SK-N-SH (cell line): Measurements from ENCODE around the gene TIAL1. TPM values are rescaled to one million over a fixed set of nuclear protein-coding genes. Genes with fewer than 3 reads are reported as not detected.
A peak's percentile ranks its signal among the peaks of the same experiment; 100 is the strongest.

Experiments used
- CTCF ChIA-PET: fragments of 300-600, 350-600 bp; formaldehyde crosslinking; extraction: SDS; loops from one replicate; lab custom pipeline; 2021; lab: Yijun Ruan, JAX
- POLR2A ChIA-PET: fragments of 350-600 bp; sonication (Branson Sonifier 250); formaldehyde crosslinking; extraction: SDS; loops from one replicate; lab custom pipeline; 2020; ENCODE audit warnings: antibody characterized with exemption, inconsistent platforms; lab: Yijun Ruan, JAX
- DNase-seq: peaks from one replicate; pipeline ENCODE4 v3.0.0; 2012
- H2AFZ ChIP-seq: fragments of 200-600 bp; sonication (generic); 2 replicates; pipeline ENCODE4 v1.8.1; 2016; ENCODE audit warnings: antibody characterized with exemption, mild to moderate bottlenecking, low read depth
- H3F3A ChIP-seq: fragments of 200-600 bp; sonication (generic); replicated peaks from 2 replicates; pipeline ENCODE3; 2016; ENCODE audit warnings: antibody characterized with exemption, mild to moderate bottlenecking; ENCODE audit not compliant: insufficient read depth
- H3K27ac ChIP-seq, 2 experiments: fragments of 200-500 bp in 1 of 2; fragments of 200-600 bp in 1 of 2; sonication (Bioruptor generic) in 1 of 2; sonication (generic), shearing (Covaris generic) in 1 of 2; 2 replicates each; pipeline versions ENCODE4 v1.5.1 to v1.6.1; 2014 to 2016; ENCODE audit warnings: low read depth in 2 of 2, inconsistent platforms in 1 of 2, low read length in 1 of 2, mild to moderate bottlenecking in 1 of 2, mixed read lengths in 1 of 2
- H3K27me3 ChIP-seq: fragments of 200-600 bp; sonication (generic), shearing (Covaris generic); 2 replicates; pipeline ENCODE4 v1.6.1; 2016; ENCODE audit warnings: mixed run types; ENCODE audit not compliant: insufficient read depth
- H3K36me3 ChIP-seq, 2 experiments: fragments of 200-500 bp in 1 of 2; fragments of 200-600 bp in 1 of 2; sonication (Bioruptor generic) in 1 of 2; sonication (generic) in 1 of 2; replicated peaks in 1 of 2; 2 replicates each; pipeline versions ENCODE3 to v1.5.1; 2014 to 2016; ENCODE audit warnings: low read length in 1 of 2, mild to moderate bottlenecking in 1 of 2; ENCODE audit not compliant: insufficient read depth in 2 of 2, control insufficient read depth in 1 of 2
- H3K4me1 ChIP-seq, 2 experiments: fragments of 200-500 bp in 1 of 2; fragments of 200-600 bp in 1 of 2; sonication (Bioruptor generic) in 1 of 2; sonication (generic), shearing (Covaris generic) in 1 of 2; 2 replicates each; pipeline versions ENCODE4 v1.5.1 to v1.6.1; 2014 to 2016; ENCODE audit warnings: low read depth in 1 of 2, low read length in 1 of 2, mixed run types in 1 of 2; ENCODE audit not compliant: insufficient read depth in 2 of 2, control insufficient read depth in 1 of 2
- H3K4me2 ChIP-seq: fragments of 200-600 bp; sonication (generic), shearing (Covaris generic); 2 replicates; pipeline ENCODE4 v1.6.1; 2017; ENCODE audit warnings: mixed run types
- H3K4me3 ChIP-seq, 2 experiments: fragments of 200-500 bp in 1 of 2; fragments of 200-600 bp in 1 of 2; sonication (Bioruptor generic) in 1 of 2; sonication (generic), shearing (Covaris generic) in 1 of 2; 2 replicates each; pipeline versions ENCODE4 v1.5.1 to v1.8.1; 2014 to 2016; ENCODE audit warnings: low read depth in 2 of 2, inconsistent platforms in 1 of 2, low read length in 1 of 2, mild to moderate bottlenecking in 1 of 2, mixed read lengths in 1 of 2, moderate library complexity in 1 of 2
- H3K79me2 ChIP-seq: fragments of 200-600 bp; sonication (generic); 2 replicates; pipeline ENCODE4 v1.8.1; 2017; ENCODE audit warnings: mild to moderate bottlenecking; ENCODE audit not compliant: insufficient read depth
- H3K9ac ChIP-seq: fragments of 200-600 bp; sonication (generic); 2 replicates; pipeline ENCODE4 v1.6.1; 2017; ENCODE audit warnings: mixed run types
- H3K9me2 ChIP-seq: fragments of 200-600 bp; sonication (generic); 2 replicates; pipeline ENCODE4 v1.6.1; 2017; ENCODE audit warnings: mixed run types
- H3K9me3 ChIP-seq: fragments of 200-600 bp; sonication (generic); 2 replicates; pipeline ENCODE4 v1.6.1; 2017; ENCODE audit warnings: mixed run types, mild to moderate bottlenecking, moderate library complexity
- H4K20me1 ChIP-seq: fragments of 200-600 bp; sonication (generic); 2 replicates; pipeline ENCODE4 v1.6.1; 2017; ENCODE audit warnings: mild to moderate bottlenecking, mixed run types; ENCODE audit not compliant: insufficient read depth
- CHD2 ChIP-seq: fragments of 150-350 bp; IDR thresholded peaks from 2 replicates; pipeline ENCODE4 v1.6.1; 2018; ENCODE audit warnings: low read length; ENCODE audit not compliant: partially characterized antibody
- ELF1 ChIP-seq: IDR thresholded peaks from 2 replicates; pipeline ENCODE4 v1.4.0; 2012
- EZH2phosphoT487 ChIP-seq: fragments of 200-600 bp; sonication (generic); IDR thresholded peaks from 2 replicates; pipeline ENCODE4 v1.6.1; 2017; ENCODE audit warnings: low read depth, mixed run types, mild to moderate bottlenecking, antibody characterized with exemption, moderate library complexity, borderline replicate concordance
- FOSL2 ChIP-seq: IDR thresholded peaks from 2 replicates; pipeline ENCODE4 v1.4.0; 2012; ENCODE audit warnings: low read depth, mild to moderate bottlenecking, moderate library complexity, borderline replicate concordance
- FOXJ3 ChIP-seq: sonication (generic); formaldehyde crosslinking; IDR thresholded peaks from 2 replicates; pipeline ENCODE4 v1.5.1; 2020; ENCODE audit warnings: mild to moderate bottlenecking, missing genetic modification reagents
- FOXM1 ChIP-seq: IDR thresholded peaks from 2 replicates; pipeline ENCODE4 v1.4.0; 2012; ENCODE audit warnings: low read depth, mild to moderate bottlenecking
- GABPA ChIP-seq: IDR thresholded peaks from 2 replicates; pipeline ENCODE4 v1.4.0; 2012; ENCODE audit warnings: low read depth, mild to moderate bottlenecking
- GATA2 ChIP-seq: sonication (generic); formaldehyde crosslinking; IDR thresholded peaks from 2 replicates; pipeline ENCODE4 v1.5.0; 2020; ENCODE audit warnings: mild to moderate bottlenecking, missing genetic modification reagents
- JUND ChIP-seq: IDR thresholded peaks from 2 replicates; pipeline ENCODE4 v1.4.0; 2012
- MEF2A ChIP-seq: IDR thresholded peaks from 2 replicates; pipeline ENCODE4 v1.4.0; 2012; ENCODE audit warnings: low read depth, borderline replicate concordance
- POLR2AphosphoS5 ChIP-seq: IDR thresholded peaks from 2 replicates; pipeline ENCODE4 v1.6.1; 2012; ENCODE audit warnings: low read depth, low read length
- RFX5 ChIP-seq: IDR thresholded peaks from 2 replicates; pipeline ENCODE4 v1.6.1; 2012; ENCODE audit warnings: mild to moderate bottlenecking, improper control_type of control experiment, low read length
- RXRA ChIP-seq: IDR thresholded peaks from 2 replicates; pipeline ENCODE4 v1.4.0; 2012; ENCODE audit warnings: low read depth, mild to moderate bottlenecking, borderline replicate concordance
- SIN3A ChIP-seq: IDR thresholded peaks from 2 replicates; pipeline ENCODE4 v1.6.1; 2012; ENCODE audit warnings: low read depth, mild to moderate bottlenecking, low read length, moderate library complexity, borderline replicate concordance
- TAF1 ChIP-seq: IDR thresholded peaks from 2 replicates; pipeline ENCODE4 v1.6.1; 2012; ENCODE audit warnings: low read depth, mild to moderate bottlenecking, low read length, moderate library complexity, borderline replicate concordance
- TCF12 ChIP-seq: IDR thresholded peaks from 2 replicates; pipeline ENCODE4 v1.4.0; 2012
- TEAD4 ChIP-seq: IDR thresholded peaks from 2 replicates; pipeline ENCODE4 v1.4.0; 2012; ENCODE audit warnings: mild to moderate bottlenecking, borderline replicate concordance; ENCODE audit not compliant: insufficient read depth
- YY1 ChIP-seq: IDR thresholded peaks from 2 replicates; pipeline ENCODE4 v1.4.0; 2012; ENCODE audit warnings: low read depth, mild to moderate bottlenecking
- WGBS: methylation state at CpG from one replicate; pipeline ENCODE4 v1.1.6; 2017; ENCODE audit warnings: low lambda C conversion rate; 5-methylcytosine and 5-hydroxymethylcytosine counted together
- polyA plus RNA-seq, 3 experiments: library from polyadenylated mRNA; depleted of rRNA; stranded (reverse); fragments of >200 nt; gene quantifications; 2 replicates each; pipeline ENCODE4 v1.2.3, GENCODE V29; 2012
- TF ChIP-seq, protein P1 (sequence below): IDR thresholded peaks from 2 replicates; pipeline ENCODE4 v1.4.0; 2012; ENCODE audit warnings: low read depth, borderline replicate concordance
- TF ChIP-seq, protein P2 (sequence below): fragments of 150-350 bp; IDR thresholded peaks from 2 replicates; pipeline ENCODE4 v1.6.1; 2017; ENCODE audit warnings: antibody characterized with exemption, low read length, low read depth, borderline replicate concordance
- TF ChIP-seq, protein P3 (sequence below): fragments of 200-600 bp; sonication (generic); IDR thresholded peaks from 2 replicates; pipeline ENCODE4 v1.6.1; 2017; ENCODE audit warnings: antibody characterized with exemption, mild to moderate bottlenecking, moderate library complexity

The TIAL1 gene
- polyA plus RNA-seq, 1 of the 3 experiments (the other 2 are of a cell fraction), result 58.0 TPM

DNA sequence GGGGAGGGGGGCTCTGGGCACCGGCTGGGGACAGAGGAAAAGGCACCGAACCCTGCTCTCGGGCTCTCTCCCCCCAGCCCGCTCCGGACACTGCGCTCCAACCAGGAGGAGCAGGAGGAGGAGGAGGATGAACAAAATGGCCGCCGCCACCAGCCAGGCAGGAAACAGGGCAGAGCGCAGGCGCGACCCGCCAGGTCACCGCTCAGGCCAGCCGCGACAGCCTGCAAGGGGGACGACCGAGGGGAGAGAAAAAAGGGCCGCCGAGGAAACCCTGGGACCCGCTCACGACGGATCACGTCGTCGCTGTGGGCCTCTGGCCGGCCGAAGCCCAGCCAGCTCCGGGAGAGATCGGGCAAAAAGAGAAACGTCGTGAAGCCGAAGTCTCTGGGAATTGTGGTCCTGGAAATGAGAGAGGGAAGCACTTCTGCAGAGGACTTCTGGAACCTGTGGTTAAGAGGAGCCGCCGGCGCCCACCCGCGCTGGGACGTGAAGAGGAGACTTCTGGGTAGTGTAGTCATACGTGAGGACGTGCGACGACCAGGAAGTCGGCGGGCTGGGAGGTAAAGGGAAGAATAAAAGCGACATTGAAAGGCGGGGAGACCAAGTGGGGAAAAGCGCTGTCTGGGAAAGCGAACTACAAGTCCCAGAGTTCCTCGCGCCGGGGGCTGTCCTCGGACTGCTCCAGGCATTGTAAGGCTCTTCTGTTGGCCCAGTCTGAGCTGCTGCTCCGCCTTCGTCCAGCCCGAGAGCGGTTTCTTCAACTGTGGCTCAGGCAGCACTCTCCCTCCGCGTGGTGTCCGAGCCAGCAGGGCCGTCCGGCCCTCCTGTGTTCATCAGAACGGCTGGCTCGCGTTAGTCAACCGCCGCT is at the start of gene TIAL1 (continued):
- TF ChIP-seq, protein P1, sequence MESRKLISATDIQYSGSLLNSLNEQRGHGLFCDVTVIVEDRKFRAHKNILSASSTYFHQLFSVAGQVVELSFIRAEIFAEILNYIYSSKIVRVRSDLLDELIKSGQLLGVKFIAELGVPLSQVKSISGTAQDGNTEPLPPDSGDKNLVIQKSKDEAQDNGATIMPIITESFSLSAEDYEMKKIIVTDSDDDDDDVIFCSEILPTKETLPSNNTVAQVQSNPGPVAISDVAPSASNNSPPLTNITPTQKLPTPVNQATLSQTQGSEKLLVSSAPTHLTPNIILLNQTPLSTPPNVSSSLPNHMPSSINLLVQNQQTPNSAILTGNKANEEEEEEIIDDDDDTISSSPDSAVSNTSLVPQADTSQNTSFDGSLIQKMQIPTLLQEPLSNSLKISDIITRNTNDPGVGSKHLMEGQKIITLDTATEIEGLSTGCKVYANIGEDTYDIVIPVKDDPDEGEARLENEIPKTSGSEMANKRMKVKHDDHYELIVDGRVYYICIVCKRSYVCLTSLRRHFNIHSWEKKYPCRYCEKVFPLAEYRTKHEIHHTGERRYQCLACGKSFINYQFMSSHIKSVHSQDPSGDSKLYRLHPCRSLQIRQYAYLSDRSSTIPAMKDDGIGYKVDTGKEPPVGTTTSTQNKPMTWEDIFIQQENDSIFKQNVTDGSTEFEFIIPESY, result peak; percentile 42; the same call in 1 of the 2 replicates
- TF ChIP-seq, protein P2, sequence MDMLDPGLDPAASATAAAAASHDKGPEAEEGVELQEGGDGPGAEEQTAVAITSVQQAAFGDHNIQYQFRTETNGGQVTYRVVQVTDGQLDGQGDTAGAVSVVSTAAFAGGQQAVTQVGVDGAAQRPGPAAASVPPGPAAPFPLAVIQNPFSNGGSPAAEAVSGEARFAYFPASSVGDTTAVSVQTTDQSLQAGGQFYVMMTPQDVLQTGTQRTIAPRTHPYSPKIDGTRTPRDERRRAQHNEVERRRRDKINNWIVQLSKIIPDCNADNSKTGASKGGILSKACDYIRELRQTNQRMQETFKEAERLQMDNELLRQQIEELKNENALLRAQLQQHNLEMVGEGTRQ, result no peak
- TF ChIP-seq CHD2, result no peak
- TF ChIP-seq MEF2A, result no peak
- TF ChIP-seq RFX5, result no peak
- no peak for TF ChIP-seq JUND
- 0 out of 2 replicates have a peak, but pooled peaks have one; percentile 3 for TF ChIP-seq TCF12
- no peak for TF ChIP-seq GATA2 (CRISPR knock-in tag)
- TF ChIP-seq, protein P3, sequence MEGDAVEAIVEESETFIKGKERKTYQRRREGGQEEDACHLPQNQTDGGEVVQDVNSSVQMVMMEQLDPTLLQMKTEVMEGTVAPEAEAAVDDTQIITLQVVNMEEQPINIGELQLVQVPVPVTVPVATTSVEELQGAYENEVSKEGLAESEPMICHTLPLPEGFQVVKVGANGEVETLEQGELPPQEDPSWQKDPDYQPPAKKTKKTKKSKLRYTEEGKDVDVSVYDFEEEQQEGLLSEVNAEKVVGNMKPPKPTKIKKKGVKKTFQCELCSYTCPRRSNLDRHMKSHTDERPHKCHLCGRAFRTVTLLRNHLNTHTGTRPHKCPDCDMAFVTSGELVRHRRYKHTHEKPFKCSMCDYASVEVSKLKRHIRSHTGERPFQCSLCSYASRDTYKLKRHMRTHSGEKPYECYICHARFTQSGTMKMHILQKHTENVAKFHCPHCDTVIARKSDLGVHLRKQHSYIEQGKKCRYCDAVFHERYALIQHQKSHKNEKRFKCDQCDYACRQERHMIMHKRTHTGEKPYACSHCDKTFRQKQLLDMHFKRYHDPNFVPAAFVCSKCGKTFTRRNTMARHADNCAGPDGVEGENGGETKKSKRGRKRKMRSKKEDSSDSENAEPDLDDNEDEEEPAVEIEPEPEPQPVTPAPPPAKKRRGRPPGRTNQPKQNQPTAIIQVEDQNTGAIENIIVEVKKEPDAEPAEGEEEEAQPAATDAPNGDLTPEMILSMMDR, result no peak
- TF ChIP-seq FOXM1, result no peak
- TF ChIP-seq ELF1, result peak; percentile 95

DNA sequence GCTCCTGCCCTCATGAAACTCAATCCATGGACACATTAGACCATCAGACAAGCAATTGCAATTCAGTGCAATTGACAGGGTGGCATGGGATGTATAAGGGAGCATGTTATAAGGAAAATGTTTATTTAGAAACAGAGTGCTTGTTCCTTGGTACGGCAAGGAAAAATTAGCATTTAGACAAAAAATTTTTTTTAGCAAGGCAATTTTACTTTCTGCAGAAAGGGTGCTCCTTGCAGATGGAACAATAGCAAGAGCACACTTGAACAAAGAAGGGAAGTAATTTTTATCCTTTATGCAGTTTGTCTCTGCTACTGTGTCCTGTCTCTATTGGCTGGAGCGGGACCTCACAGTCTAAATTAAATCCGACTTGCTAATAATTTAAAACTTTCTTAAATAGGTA is 48.2 kb upstream of the TIAL1 start:
- Histone ChIP-seq H3K4me3 (no peak overlapping the region), H3K27ac (no peak overlapping the region), H3K9ac (no peak overlapping the region), H3K9me2 (no peaks in the 10 kb centered on the region), H3K4me2 (no peak overlapping the region), H3F3A (no peaks in the 10 kb centered on the region), H3K27me3 (no peaks in the 10 kb centered on the region), H4K20me1 (no peaks in the 10 kb centered on the region), H3K4me1 (no peaks in the 10 kb centered on the region), H3K36me3 (no peaks in the 10 kb centered on the region), H3K9me3 (no peaks in the 10 kb centered on the region), H2AFZ (no peak overlapping the region), H3K79me2 (no peaks in the 10 kb centered on the region)
- CTCF ChIA-PET, result interaction anchor here (0.9 to 1.2 kb wide), 2 partner anchors 22 to 46 kb away, joined by 3 read pairs; no protein-coding TSS in a partner anchor
- 76% methylated on average over 3 of the region's 3 CpGs for WGBS
- DNase-seq, result no peak
- TF ChIP-seq FOSL2, result no peak
- no peak for TF ChIP-seq SIN3A
- TF ChIP-seq RXRA, result no peak
- no peak for TF ChIP-seq CHD2
- TF ChIP-seq GATA2 (CRISPR knock-in tag), result no peak
- TF ChIP-seq, protein P3, result no peak
- no peak for TF ChIP-seq TAF1
- TF ChIP-seq EZH2phosphoT487, result no peak
- no peak for TF ChIP-seq GABPA
- TF ChIP-seq FOXJ3, result no peak
- TF ChIP-seq POLR2AphosphoS5, result no peak
- TF ChIP-seq TEAD4, result no peak
- no peak for TF ChIP-seq YY1
- POLR2A ChIA-PET, result no interaction called here
